OCI-LY7 (cell line): ENCODE results near the gene KIDINS220. TPM values are rescaled to one million over a fixed set of nuclear protein-coding genes. Genes with fewer than 3 reads are reported as not detected.

Experiments used
- BruUV-seq: library from RNA; stranded (reverse); fragments of 400-500 nt; replicated peaks from 2 replicates; lab custom pipeline; 2021; lab: Mats Ljungman, UMichigan
- CTCF ChIA-PET: fragments of 300-600 bp; sonication (Branson Sonifier 250); formaldehyde crosslinking; loops from one replicate; lab custom pipeline; 2022; ENCODE audit warnings: antibody characterized with exemption; ENCODE audit not compliant: unreplicated experiment; lab: Charles Lee
- POLR2A ChIA-PET: fragments of 300-600 bp; sonication (Branson Sonifier 250); formaldehyde crosslinking; loops from one replicate; lab custom pipeline; 2022; ENCODE audit warnings: antibody characterized with exemption; lab: Charles Lee
- DNase-seq: peaks from one replicate; pipeline ENCODE4 v3.0.0-alpha.2; 2015; ENCODE audit warnings: low spot score
- H2AFZ ChIP-seq: fragments of 200-600 bp; sonication (generic), shearing (Covaris generic); 2 replicates; pipeline ENCODE4 v1.6.1; 2014; ENCODE audit warnings: mild to moderate bottlenecking, antibody characterized with exemption, low read length, moderate library complexity
- H3K27ac ChIP-seq: fragments of 200-600 bp; sonication (generic); 2 replicates; pipeline ENCODE4 v1.5.1; 2014; ENCODE audit warnings: mixed run types, low read depth, mild to moderate bottlenecking, moderate library complexity, low read length, inconsistent platforms; ENCODE audit not compliant: poor library complexity, severe bottlenecking
- H3K36me3 ChIP-seq: fragments of 200-600 bp; sonication (generic); 2 replicates; pipeline ENCODE4 v1.6.1; 2014; ENCODE audit warnings: mild to moderate bottlenecking, antibody characterized with exemption, low read length, moderate library complexity, mixed read lengths; ENCODE audit not compliant: insufficient read depth
- H3K4me1 ChIP-seq: fragments of 200-600 bp; sonication (generic); 2 replicates; pipeline ENCODE4 v1.5.1; 2014; ENCODE audit warnings: mild to moderate bottlenecking, low read length; ENCODE audit not compliant: insufficient read depth, poor library complexity, severe bottlenecking
- H3K4me2 ChIP-seq: fragments of 200-600 bp; sonication (generic); 2 replicates; pipeline ENCODE4 v1.6.1; 2014; ENCODE audit warnings: mild to moderate bottlenecking, low read length
- H3K4me3 ChIP-seq: fragments of 200-600 bp; sonication (generic); 2 replicates; pipeline ENCODE4 v1.5.1; 2014; ENCODE audit warnings: mild to moderate bottlenecking, low read depth, low read length; ENCODE audit not compliant: poor library complexity, severe bottlenecking
- H3K79me2 ChIP-seq: fragments of 200-600 bp; sonication (generic); 2 replicates; pipeline ENCODE4 v1.6.1; 2016; ENCODE audit warnings: low read depth, mild to moderate bottlenecking, low read length, moderate library complexity, mixed read lengths; ENCODE audit not compliant: insufficient read depth
- H3K9me2 ChIP-seq: fragments of 200-600 bp; sonication (generic); 2 replicates; pipeline ENCODE4 v1.6.1; 2016; ENCODE audit warnings: mild to moderate bottlenecking, low read length, mixed read lengths; ENCODE audit not compliant: insufficient read depth
- H3K9me3 ChIP-seq: fragments of 200-600 bp; sonication (generic); 2 replicates; pipeline ENCODE4 v1.6.1; 2014; ENCODE audit warnings: mild to moderate bottlenecking, mixed run types, low read length, mixed read lengths
- H4K20me1 ChIP-seq: fragments of 200-600 bp; sonication (generic); 2 replicates; pipeline ENCODE4 v1.6.1; 2014; ENCODE audit warnings: mild to moderate bottlenecking, antibody characterized with exemption, low read length, moderate library complexity, mixed read lengths; ENCODE audit not compliant: insufficient read depth
- CTCF ChIP-seq: fragments of 200-600 bp; sonication (generic); conservative IDR thresholded peaks from 2 replicates; pipeline ENCODE4 v1.5.1; 2014; ENCODE audit warnings: mild to moderate bottlenecking, antibody characterized with exemption, low read length, moderate library complexity, mixed read lengths
- EZH2phosphoT487 ChIP-seq: fragments of 200-600 bp; sonication (generic); IDR thresholded peaks from 2 replicates; pipeline ENCODE4 v1.6.1; 2018; ENCODE audit warnings: low read depth, borderline replicate concordance, mild to moderate bottlenecking, mixed run types, antibody characterized with exemption, low read length, moderate library complexity, mixed read lengths
- intact Hi-C: fragments of 100-400 bp; cut with micrococcal nuclease; formaldehyde crosslinking; loops from one replicate; pipeline ENCODE4 v1.10.0; 2022; ENCODE audit not compliant: unreplicated experiment
- total RNA-seq, 2 experiments: library from RNA; depleted of rRNA in 1 of 2; stranded (reverse); fragments of >200 nt in 1 of 2; shearing (Covaris generic) in 1 of 2; gene quantifications; 2 replicates each; pipeline ENCODE4 v1.2.3, GENCODE V29; 2014 to 2022

KIDINS220 gene
- total RNA-seq, 2 experiments from 2014 or later = 29.1 to 32.3 TPM

GRCh38 chr2:8861797-8862196, 24.4 kb upstream of the KIDINS220 start:
- ChIA-PET POLR2A (no interaction called here), CTCF (no interaction called here)
- Histone ChIP-seq H3K9me2 (no peaks in the 10 kb centered on the region), H4K20me1 (no peaks in the 10 kb centered on the region; the same call in 1 of the 2 replicates), H3K36me3 (no peaks in the 10 kb centered on the region), H3K4me1 (no peaks in the 10 kb centered on the region), H3K4me2 (no peak overlapping the region), H3K9me3 (no peaks in the 10 kb centered on the region), H3K27ac (no peak overlapping the region), H3K4me3 (no peak overlapping the region), H3K79me2 (no peaks in the 10 kb centered on the region), H2AFZ (no peak overlapping the region)
- no peak for DNase-seq
- intact Hi-C loops = no loop called here
- no TSS peak for BruUV-seq
- TF ChIP-seq EZH2phosphoT487 (no peak), CTCF (no peak)

- intact Hi-C loops = no loop called here
Observed at GRCh38 chr2:8860239-8860638, 22.8 kb upstream of the KIDINS220 start.

More at GRCh38 chr2:8860239-8860638, 22.8 kb upstream of the KIDINS220 start:
- Histone ChIP-seq H3K4me1 (no peaks in the 10 kb centered on the region), H2AFZ (no peak overlapping the region), H3K36me3 (no peaks in the 10 kb centered on the region), H3K9me3 (no peaks in the 10 kb centered on the region), H3K4me2 (no peak overlapping the region), H3K4me3 (no peak overlapping the region), H3K9me2 (no peaks in the 10 kb centered on the region), H3K27ac (no peak overlapping the region), H3K79me2 (no peaks in the 10 kb centered on the region), H4K20me1 (no peaks in the 10 kb centered on the region)
- ChIA-PET POLR2A (no interaction called here), CTCF (no interaction called here)
- no TSS peak for BruUV-seq
- TF ChIP-seq CTCF (no peak), EZH2phosphoT487 (no peak)
- no peak for DNase-seq
